CD4-positive, alpha-beta T cell treated with Interleukin-10 for 1 hour (primary cell): Measurements from ENCODE around the gene LPO.
A peak's percentile ranks its signal among the peaks of the same experiment; 100 is the strongest.

ENCODE experiments used
- DNase-seq: peaks from one replicate; pipeline ENCODE4 v3.0.0-alpha.2; 2020

The LPO gene

GRCh38 chr17:58229881-58230280 is 8.5 kb upstream of the LPO start:
- no peak for DNase-seq

- DNase-seq, result no peak
Observed at GRCh38 chr17:58231641-58232040, 6.7 kb upstream of the LPO start.

DNA sequence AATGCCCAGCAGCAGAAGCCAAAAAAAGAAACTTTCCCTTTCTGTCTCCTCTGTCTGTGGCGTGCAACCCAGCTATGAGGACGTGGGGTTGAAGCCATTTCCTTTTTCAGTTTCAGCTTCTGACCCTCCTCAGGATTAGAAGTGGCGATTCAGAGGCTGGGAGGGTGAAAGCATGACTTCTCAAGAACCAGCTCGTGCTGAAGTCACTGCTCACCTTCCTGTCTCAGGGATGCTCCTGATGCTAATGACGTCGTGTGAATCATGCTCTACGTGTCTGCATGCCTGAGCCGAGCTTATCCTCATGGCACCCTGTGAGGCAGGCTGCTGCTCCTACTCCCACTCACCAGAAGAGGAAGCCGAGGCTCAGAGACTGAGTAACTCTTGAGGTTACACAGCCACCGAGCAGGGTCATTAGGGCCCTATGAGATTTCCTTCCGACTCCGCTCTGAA is 5.7 kb upstream of the LPO start:
- peak; percentile 16 for DNase-seq

DNA sequence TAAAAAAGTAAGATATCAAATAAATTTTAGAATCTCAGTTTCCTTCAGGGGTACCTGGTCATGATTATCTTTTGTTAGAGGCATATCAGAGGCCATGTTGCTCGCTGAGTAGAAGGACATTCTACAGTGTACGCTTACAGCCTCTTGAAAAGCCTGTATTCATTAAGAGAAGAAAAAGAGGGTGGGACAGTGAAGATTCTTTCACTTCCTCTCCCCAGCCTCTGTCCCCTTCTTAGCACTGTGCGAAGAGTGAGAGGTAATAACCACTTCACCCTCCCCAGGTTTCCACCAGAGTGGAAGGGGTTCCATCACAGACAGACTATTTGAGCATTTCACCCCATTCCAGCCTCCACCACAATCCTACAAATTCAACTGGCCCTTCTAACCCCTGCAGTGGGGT is 4.8 kb upstream of the LPO start:
- no peak for DNase-seq

DNA sequence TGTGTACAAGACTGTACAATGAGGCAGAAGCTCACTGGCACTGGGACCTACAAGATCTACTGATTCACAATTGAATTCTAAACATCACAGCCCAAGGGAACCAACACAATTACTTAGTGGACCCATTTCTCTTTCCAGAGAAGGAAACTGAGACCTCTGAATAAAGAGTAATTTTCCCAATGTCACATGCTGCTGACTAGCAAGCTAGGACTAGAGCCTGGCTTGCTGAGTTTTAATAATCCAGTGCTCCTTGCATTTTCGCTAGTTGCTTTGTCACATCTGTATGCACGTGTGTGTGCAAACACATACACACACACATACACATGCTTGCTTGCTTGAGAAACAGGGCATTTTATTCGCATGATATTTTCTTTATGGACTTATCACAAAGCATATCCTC is 3.9 kb upstream of the LPO start:
- DNase-seq, result no peak

GRCh38 chr17:58235821-58236220 is 2.6 kb upstream of the LPO start:
- no peak for DNase-seq

- DNase-seq, result no peak
Observed at GRCh38 chr17:58236394-58236793, 2.0 kb upstream of the LPO start.

DNA sequence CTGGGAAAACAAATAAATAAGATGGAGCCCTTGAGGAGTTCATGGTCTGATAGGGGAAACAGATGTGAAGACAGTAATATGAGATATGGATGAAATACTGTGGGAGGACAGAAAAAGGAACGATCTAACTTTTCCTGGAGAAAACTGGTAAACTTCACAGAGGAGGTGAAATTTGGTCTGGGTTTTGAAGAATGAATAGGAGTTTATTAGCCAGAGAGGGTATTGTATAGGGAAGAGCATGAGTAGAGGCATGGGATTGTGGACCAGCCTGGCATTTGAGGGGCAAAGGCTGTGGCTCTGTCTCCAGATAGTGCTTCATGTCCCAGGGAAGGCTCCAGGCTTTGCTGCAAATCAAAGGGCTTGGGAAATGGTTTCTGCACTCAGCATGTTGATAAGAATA is 1.6 kb downstream of the LPO start:
- DNase-seq, result no peak

DNA sequence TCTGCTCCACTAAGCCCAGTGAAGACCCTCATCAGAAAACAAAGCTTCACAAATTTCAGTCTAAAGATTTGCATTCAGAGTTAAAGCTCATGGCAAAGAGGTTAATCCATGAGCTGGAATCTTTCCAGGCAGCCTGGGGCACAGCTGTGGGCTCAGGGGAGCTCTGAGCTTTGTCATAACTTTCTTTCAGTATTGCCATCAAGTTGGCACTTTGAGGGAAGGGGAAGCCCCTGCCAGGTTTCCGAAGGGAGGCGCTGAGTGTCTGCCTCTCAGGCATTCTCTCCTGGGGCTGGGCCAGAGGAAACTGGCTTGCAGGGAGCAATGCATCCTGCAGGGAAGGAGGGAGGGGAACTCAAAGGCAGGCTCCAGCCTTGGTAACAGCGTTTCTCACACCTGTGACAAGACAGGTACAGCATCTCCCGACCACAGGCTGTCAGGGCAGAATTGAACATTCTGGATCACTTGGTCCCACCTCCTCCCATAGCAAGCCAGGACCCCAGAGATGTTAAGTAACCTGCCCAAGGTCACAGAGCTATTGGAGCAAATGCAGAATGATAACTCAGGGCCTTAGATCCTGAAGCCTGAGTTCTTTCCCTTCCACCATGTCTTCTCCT is 3.9 kb downstream of the LPO start:
- DNase-seq, result no peak

- DNase-seq, result no peak
Observed at GRCh38 chr17:58244963-58245362, 6.6 kb downstream of the LPO start.

DNA sequence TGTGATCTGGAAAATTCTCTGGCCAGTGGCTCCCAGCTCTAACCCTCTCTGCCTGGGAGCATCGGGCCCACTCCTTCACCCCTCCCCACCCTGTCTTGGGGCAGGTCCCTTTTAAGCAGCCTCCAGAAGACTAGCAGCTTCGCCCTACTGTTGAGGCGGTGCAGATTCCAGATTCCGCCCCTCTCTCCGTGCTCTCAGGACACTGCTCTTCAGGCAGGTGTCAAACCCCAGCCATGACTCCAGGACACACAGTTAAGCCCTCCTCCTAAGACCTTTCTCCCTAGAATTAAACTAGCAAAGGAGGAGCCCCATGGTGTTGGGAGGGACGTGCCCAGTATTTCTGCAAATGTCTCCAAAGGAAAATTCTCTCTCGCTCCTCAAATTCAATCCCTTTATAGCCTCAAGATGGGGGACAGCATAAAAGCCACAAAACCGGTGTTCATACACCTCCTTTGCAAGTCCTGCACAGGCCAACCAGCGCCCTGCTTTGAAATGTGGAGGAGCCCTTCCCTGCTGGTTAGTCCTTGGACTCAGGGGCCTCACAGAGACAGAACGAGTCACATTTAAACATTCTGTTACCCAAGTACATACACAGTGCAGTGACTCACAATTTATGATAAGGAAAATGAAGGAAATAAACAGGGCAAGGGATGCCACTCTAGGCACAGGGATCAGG is 7.2 kb downstream of the LPO start:
- no peak for DNase-seq

- no peak for DNase-seq
Observed at GRCh38 chr17:58246104-58246740, 7.8 kb downstream of the LPO start.

- DNase-seq, result no peak
Observed at GRCh38 chr17:58246781-58247180, 8.4 kb downstream of the LPO start.

DNA sequence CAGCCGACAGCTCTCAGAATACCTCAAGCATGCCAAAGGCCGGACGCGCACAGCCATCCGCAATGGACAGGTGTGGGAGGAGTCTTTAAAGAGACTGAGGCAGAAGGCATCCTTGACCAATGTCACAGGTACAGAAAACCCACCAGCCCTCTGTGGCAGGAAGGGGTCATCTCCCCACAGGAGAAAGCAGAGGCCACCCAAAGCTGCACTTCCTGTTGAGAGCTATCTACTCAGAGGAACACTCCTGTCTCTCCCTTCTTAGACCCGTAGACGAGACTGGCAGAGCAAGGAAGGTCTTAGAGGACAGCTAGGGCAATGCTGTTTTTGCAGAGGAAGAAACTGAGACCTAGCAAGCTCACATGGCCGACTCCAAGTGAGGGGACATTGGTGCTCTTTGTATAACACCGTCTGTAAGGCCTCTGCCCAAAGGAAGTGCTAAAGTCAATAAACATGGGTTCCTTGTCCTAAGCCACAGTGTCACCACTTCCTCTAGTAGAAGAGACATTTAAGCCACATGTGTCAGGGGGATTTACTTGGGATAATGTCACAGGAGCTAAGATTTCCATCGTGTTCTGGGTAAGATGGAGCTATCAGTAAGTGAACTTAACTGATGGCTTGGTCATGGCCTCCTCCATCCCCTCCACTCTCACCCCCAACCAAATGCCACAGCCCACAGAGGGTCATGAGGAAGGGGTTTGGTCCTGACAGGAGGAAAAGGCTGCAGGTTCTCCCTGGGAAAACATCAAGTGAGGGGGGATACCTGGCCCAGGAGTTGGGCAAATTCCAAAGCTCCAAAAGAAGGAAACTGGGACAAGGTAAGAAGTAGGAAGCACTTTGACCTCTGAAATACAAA is 9.4 kb downstream of the LPO start:
- no peak for DNase-seq

DNA sequence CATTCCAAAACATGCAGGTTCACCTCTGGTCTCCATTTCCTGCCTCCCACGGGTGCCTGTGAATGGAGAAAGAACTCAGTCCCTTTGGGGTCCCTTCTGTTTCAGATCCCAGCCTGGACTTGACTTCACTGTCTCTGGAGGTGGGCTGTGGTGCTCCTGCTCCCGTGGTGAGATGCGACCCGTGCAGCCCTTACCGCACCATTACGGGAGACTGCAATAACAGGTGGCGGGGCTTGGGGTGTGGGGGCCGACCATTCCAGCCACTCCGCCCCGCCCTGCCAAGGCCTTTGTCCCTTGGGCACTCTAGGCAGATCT is 10.5 kb downstream of the LPO start:
- DNase-seq, result no peak

- DNase-seq, result peak; percentile 77
Observed at GRCh38 chr17:58249270-58250133, 11.1 kb downstream of the LPO start.

DNA sequence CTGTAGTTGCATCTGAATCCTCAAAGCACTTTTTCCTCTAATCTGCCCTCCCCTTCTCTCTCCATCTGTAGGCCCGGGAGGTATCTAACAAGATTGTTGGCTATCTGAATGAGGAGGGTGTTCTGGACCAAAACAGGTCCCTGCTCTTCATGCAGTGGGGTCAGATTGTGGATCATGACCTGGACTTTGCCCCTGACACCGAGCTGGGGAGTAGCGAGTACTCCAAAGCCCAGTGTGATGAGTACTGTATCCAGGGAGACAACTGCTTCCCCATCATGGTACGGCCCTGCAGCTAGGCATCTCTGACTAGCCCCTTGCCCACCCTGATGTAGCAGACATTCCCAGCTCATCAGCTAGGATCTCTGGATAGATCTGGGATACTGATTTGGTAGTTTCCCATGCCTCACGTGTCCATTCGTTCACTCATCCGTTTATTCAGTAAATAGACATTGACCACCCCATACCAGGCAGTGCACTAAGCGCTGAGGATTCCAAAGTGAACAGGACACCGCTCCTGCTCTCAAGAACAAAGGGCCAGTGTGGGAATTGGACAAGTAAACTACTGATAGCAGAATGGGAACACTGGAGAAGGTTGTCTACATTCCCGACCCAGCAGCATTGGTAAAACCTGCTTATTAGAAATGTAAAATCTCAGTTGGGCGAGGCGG is 12.1 kb downstream of the LPO start:
- DNase-seq, result no peak

DNA sequence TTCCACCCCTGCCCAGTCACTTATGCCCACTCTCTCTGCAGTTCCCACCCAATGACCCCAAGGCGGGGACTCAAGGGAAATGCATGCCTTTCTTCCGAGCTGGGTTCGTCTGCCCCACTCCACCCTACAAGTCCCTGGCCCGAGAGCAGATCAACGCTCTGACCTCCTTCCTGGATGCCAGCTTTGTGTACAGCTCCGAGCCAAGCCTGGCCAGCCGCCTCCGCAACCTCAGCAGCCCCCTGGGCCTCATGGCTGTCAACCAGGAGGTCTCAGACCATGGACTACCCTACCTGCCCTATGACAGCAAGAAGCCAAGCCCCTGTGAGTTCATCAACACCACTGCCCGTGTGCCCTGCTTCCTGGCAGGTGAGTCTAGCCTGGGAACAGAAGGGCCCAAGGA is 13.8 kb downstream of the LPO start:
- DNase-seq, result no peak

DNA sequence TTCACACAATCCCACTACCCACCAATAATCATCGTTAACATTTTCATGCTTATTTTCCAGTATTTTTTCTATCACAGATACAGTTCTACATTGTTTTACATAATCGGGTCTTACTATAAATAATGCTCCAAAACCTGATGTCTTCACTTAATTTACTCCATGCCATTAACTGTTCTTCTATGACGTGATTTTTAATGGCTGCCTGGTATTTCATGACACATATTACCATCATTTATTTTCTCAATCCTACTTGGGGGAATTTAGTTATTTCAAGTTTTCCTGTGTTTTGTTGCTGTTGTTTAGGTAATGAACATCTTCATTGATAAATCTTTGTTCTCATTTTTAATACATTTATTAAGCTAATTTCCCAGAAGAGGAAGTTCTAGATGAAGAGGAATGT is 14.7 kb downstream of the LPO start:
- no peak for DNase-seq

GRCh38 chr17:58254803-58255202 is 16.4 kb downstream of the LPO start:
- DNase-seq, result no peak

GRCh38 chr17:58262149-58262548 is 23.8 kb downstream of the LPO start:
- no peak for DNase-seq

GRCh38 chr17:58263773-58264172 is 25.4 kb downstream of the LPO start:
- DNase-seq, result no peak
